Calu3 (cell line): Measurements from ENCODE around the gene MLANA. TPM values are rescaled to one million over a fixed set of nuclear protein-coding genes. Genes with fewer than 3 reads are reported as not detected.
A peak's percentile ranks its signal among the peaks of the same experiment; 100 is the strongest.

Experiments
- BruUV-seq: library from RNA; stranded (reverse); fragments of 400-500 nt; replicated peaks from 2 replicates; lab custom pipeline; 2021; lab: Mats Ljungman, UMichigan
- CTCF ChIA-PET: fragments of 300-600 bp; sonication (Branson Sonifier 250); formaldehyde crosslinking; loops from one replicate; lab custom pipeline; 2022; ENCODE audit warnings: antibody characterized with exemption; lab: Charles Lee
- DNase-seq: peaks from one replicate; pipeline ENCODE4 v3.0.0; 2022
- H3K27ac Mint-ChIP-seq: one replicate; pipeline ENCODE4 v1.8.0; 2022; ENCODE audit warnings: mixed read lengths; ENCODE audit not compliant: unreplicated experiment
- H3K27me3 Mint-ChIP-seq: one replicate; pipeline ENCODE4 v1.8.0; 2022; ENCODE audit warnings: mixed read lengths; ENCODE audit not compliant: unreplicated experiment
- H3K36me3 Mint-ChIP-seq: one replicate; pipeline ENCODE4 v1.8.0; 2022; ENCODE audit warnings: mild to moderate bottlenecking, moderate library complexity, mixed read lengths; ENCODE audit not compliant: insufficient read depth, unreplicated experiment
- H3K4me1 Mint-ChIP-seq: one replicate; pipeline ENCODE4 v1.8.0; 2022; ENCODE audit warnings: mild to moderate bottlenecking, low read depth, mixed read lengths; ENCODE audit not compliant: unreplicated experiment
- H3K4me3 Mint-ChIP-seq: one replicate; pipeline ENCODE4 v1.8.0; 2022; ENCODE audit warnings: mild to moderate bottlenecking, low read depth, moderate library complexity, mixed read lengths; ENCODE audit not compliant: unreplicated experiment
- H3K9me3 Mint-ChIP-seq: one replicate; pipeline ENCODE4 v1.8.0; 2022; ENCODE audit warnings: low read depth, mixed read lengths; ENCODE audit not compliant: unreplicated experiment
- intact Hi-C: fragments of 100-400 bp; cut with micrococcal nuclease; formaldehyde crosslinking; loops from one replicate; pipeline ENCODE4 v1.10.0; 2022; ENCODE audit not compliant: unreplicated experiment
- total RNA-seq: library from RNA; stranded (reverse); gene quantifications from 2 replicates; pipeline ENCODE4 v1.2.3, GENCODE V29; 2022
- TF ChIP-seq, protein P1 (sequence below): fragments of 200-600 bp; IDR thresholded peaks from one replicate; pipeline ENCODE4 v1.8.0; 2022; ENCODE audit warnings: antibody characterized with exemption; ENCODE audit not compliant: unreplicated experiment

MLANA gene
- total RNA-seq, 1 experiment from 2014 or later, result not detected

DNA sequence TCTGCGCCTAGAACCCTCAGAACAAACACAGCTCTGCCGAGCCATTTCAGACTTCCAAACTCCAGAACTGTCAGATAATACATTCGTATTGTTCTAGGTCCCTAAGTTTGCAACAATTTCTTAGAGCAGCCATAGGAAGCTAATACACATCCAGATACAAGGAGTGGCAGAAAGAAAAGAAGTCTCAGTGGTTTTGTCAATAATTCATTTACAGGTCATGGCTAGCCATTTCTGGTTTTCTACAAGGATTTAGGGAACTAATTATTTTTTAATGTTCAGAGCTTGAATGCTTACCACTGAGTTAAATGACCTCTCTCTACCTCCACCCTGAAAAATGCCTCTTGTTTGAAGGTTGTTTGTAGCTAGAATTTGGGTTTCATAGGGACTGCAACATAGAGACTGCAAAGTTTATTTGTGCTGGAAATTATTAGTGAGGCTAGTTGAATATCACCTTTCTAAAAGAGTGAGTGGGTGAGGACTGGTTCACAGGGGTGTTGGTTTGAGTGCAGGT lies 42.3 kb upstream of the MLANA start:
- no TSS peak for BruUV-seq
- CTCF ChIA-PET, result no interaction called here
- TF ChIP-seq, protein P1, sequence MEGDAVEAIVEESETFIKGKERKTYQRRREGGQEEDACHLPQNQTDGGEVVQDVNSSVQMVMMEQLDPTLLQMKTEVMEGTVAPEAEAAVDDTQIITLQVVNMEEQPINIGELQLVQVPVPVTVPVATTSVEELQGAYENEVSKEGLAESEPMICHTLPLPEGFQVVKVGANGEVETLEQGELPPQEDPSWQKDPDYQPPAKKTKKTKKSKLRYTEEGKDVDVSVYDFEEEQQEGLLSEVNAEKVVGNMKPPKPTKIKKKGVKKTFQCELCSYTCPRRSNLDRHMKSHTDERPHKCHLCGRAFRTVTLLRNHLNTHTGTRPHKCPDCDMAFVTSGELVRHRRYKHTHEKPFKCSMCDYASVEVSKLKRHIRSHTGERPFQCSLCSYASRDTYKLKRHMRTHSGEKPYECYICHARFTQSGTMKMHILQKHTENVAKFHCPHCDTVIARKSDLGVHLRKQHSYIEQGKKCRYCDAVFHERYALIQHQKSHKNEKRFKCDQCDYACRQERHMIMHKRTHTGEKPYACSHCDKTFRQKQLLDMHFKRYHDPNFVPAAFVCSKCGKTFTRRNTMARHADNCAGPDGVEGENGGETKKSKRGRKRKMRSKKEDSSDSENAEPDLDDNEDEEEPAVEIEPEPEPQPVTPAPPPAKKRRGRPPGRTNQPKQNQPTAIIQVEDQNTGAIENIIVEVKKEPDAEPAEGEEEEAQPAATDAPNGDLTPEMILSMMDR, result no peak

DNA sequence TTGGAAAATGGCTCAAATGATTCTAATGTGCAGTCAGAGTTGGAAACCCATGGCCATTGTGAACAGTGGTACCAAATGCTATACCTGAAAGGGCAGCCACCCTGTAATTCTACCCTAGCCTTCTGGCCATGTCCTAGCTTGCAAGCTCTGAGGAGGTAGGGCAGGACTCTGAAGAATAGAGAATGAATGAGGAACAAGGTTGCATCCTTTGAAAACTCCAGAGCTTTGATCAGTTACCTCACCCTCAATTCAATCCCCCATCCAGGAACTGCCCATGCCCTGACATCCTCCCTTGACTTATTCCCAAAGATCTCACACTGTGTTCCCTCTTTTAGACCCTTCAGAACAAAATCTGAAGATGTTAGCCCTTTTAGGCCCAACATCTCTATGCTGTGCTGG lies 40.0 kb upstream of the MLANA start:
- H3K27ac Mint-ChIP-seq, result no peak overlapping the region
- no peak for DNase-seq
- no peaks in the 10 kb centered on the region for H3K9me3 Mint-ChIP-seq
- TF ChIP-seq, protein P1, result no peak
- CTCF ChIA-PET, result interaction anchor here (1.5 kb wide), 1 partner anchor 18 kb away, joined by 5 read pairs; the partner anchor contains the start of gene ERMP1
- intact Hi-C loops, result no loop called here
- no TSS peak for BruUV-seq
- H3K4me3 Mint-ChIP-seq, result no peak overlapping the region
- no peaks in the 10 kb centered on the region for H3K36me3 Mint-ChIP-seq
- no peaks in the 10 kb centered on the region for H3K27me3 Mint-ChIP-seq
- H3K4me1 Mint-ChIP-seq, result peaks cover 15% of the 10 kb centered on the region

More for the DNA sequence above, 42.3 kb upstream of the MLANA start:
- Mint-ChIP-seq H3K4me1 (peaks cover 38% of the 10 kb centered on the region), H3K36me3 (no peaks in the 10 kb centered on the region), H3K27ac (no peak overlapping the region), H3K9me3 (no peaks in the 10 kb centered on the region), H3K27me3 (no peaks in the 10 kb centered on the region), H3K4me3 (no peak overlapping the region)
- no peak for DNase-seq
- intact Hi-C loops, result no loop called here

DNA sequence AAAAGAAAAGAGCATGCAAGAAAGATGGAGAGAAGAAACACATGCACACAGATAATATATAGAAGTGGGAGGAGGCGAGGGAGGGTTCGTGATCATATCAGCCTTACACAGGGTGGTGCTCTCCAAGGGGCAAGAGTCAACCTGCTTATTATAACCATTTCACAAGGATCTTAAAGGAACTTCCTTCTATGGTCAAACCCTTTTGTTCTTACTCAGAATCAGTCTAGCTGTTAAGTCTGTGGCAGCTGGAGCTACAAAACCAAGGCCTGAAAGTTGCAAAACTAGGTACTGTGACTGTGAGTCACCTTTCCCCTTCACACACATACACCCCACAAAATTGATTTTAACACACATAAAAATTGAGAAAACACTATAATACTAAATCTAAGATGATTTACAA lies 39.2 kb upstream of the MLANA start:
- CTCF ChIA-PET, result interaction anchor here (1.0 to 1.5 kb wide), 2 partner anchors 19 to 157 kb away, joined by 4 to 5 read pairs; partner anchors contain the start of gene ERMP1
- BruUV-seq, result no TSS peak
- intact Hi-C loops, result no loop called here
- Mint-ChIP-seq H3K36me3 (no peaks in the 10 kb centered on the region), H3K4me1 (peaks cover 12% of the 10 kb centered on the region), H3K27me3 (no peaks in the 10 kb centered on the region), H3K9me3 (no peaks in the 10 kb centered on the region), H3K27ac (no peak overlapping the region), H3K4me3 (no peak overlapping the region)
- TF ChIP-seq, protein P1, result no peak
- DNase-seq, result peak; percentile 14

DNA sequence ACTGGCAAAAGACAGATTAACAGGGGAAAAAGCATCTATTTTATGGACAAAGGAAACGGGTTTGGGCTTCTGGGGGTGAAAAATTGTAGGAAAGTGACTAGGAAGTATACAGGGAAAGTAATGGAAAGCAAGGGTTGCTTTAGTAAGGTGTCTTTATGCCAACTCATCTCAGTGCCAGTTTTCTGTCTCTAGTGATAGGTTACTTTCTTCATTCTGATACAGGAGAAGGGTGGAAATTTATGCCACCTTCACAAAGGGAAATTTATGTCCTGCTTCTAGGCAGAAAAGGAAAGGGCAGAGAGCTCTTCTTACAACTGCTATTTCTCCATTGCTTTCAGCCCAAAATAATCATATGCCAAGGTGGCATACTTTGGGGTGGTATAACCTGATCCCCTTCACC lies 37.7 kb upstream of the MLANA start:
- H3K4me1 Mint-ChIP-seq, result peaks cover 12% of the 10 kb centered on the region
- BruUV-seq, result no TSS peak

More for the DNA sequence above, 37.7 kb upstream of the MLANA start:
- no peaks in the 10 kb centered on the region for H3K9me3 Mint-ChIP-seq
- intact Hi-C loops, result no loop called here
- H3K27me3 Mint-ChIP-seq, result no peaks in the 10 kb centered on the region
- H3K27ac Mint-ChIP-seq, result no peak overlapping the region
- no peaks in the 10 kb centered on the region for H3K36me3 Mint-ChIP-seq
- TF ChIP-seq, protein P1, result no peak
- DNase-seq, result no peak
- CTCF ChIA-PET, result interaction anchor here (1.3 kb wide), 1 partner anchor 54 kb away, joined by 3 read pairs; no protein-coding TSS in a partner anchor
- no peak overlapping the region for H3K4me3 Mint-ChIP-seq
